Mesendoderm (in vitro differentiated cells): ENCODE data around the gene SWT1.

Experiments used
- DNase-seq: peaks from one replicate; pipeline ENCODE4 v3.0.0; 2013
- H2AK5ac ChIP-seq: 2 replicates; pipeline ENCODE4 v1.6.1; 2013; ENCODE audit warnings: low read length, inconsistent platforms
- H2BK120ac ChIP-seq: 2 replicates; pipeline ENCODE4 v1.6.1; 2013; ENCODE audit warnings: low read depth, mild to moderate bottlenecking, low read length, moderate library complexity, mixed read lengths
- H2BK15ac ChIP-seq: replicated peaks from 2 replicates; pipeline ENCODE4 v1.6.1; 2013; ENCODE audit warnings: low read depth, mild to moderate bottlenecking, moderate library complexity
- H2BK5ac ChIP-seq: 2 replicates; pipeline ENCODE4 v1.6.1; 2013; ENCODE audit warnings: low read length, inconsistent platforms
- H3K18ac ChIP-seq: 2 replicates; pipeline ENCODE4 v1.6.1; 2013; ENCODE audit warnings: mild to moderate bottlenecking, low read length, mixed read lengths
- H3K23ac ChIP-seq: one replicate; pipeline ENCODE4 v1.6.1; 2013; ENCODE audit warnings: low read length
- H3K27ac ChIP-seq: 2 replicates; pipeline ENCODE4 v1.5.1; 2013; ENCODE audit warnings: low read depth, mild to moderate bottlenecking, inconsistent platforms, low read length, moderate library complexity
- H3K27me3 ChIP-seq: 2 replicates; pipeline ENCODE4 v1.6.1; 2013; ENCODE audit warnings: low read length, control low read depth, mild to moderate bottlenecking, inconsistent platforms; ENCODE audit not compliant: insufficient read depth, poor library complexity
- H3K36me3 ChIP-seq: 2 replicates; pipeline ENCODE4 v1.6.1; 2013; ENCODE audit warnings: low read length, inconsistent platforms; ENCODE audit not compliant: control insufficient read depth, insufficient read depth
- H3K4ac ChIP-seq: one replicate; pipeline ENCODE4 v1.6.1; 2013; ENCODE audit warnings: low read depth, mild to moderate bottlenecking, low read length, moderate library complexity
- H3K4me1 ChIP-seq: 2 replicates; pipeline ENCODE4 v1.6.1; 2013; ENCODE audit warnings: low read depth, low read length, inconsistent platforms; ENCODE audit not compliant: control insufficient read depth
- H3K4me2 ChIP-seq: 2 replicates; pipeline ENCODE4 v1.6.1; 2013; ENCODE audit warnings: low read length
- H3K4me3 ChIP-seq: 2 replicates; pipeline ENCODE4 v1.5.1; 2013; ENCODE audit warnings: mild to moderate bottlenecking, low read length
- H3K56ac ChIP-seq: one replicate; pipeline ENCODE4 v1.6.1; 2013; ENCODE audit warnings: low read length
- H3K79me1 ChIP-seq: 2 replicates; pipeline ENCODE4 v1.6.1; 2013; ENCODE audit warnings: low read length, inconsistent platforms
- H3K79me2 ChIP-seq: 2 replicates; pipeline ENCODE4 v1.6.1; 2013; ENCODE audit warnings: mild to moderate bottlenecking, low read length; ENCODE audit not compliant: control insufficient read depth, insufficient read depth
- H3K9ac ChIP-seq: 2 replicates; pipeline ENCODE4 v1.6.1; 2013; ENCODE audit warnings: low read length, inconsistent platforms
- H4K5ac ChIP-seq: one replicate; pipeline ENCODE4 v1.6.1; 2013; ENCODE audit warnings: low read length
- H4K8ac ChIP-seq: one replicate; pipeline ENCODE4 v1.6.1; 2013; ENCODE audit warnings: low read depth, mild to moderate bottlenecking, control low read depth, low read length, moderate library complexity
- WGBS: extraction: QIAGEN DNeasy Blood & Tissue Kit; methylation state at CpG from one replicate; pipeline ENCODE4 v1.1.7; 2013; ENCODE audit warnings: low lambda C conversion rate, missing lambda C conversion rate; ENCODE audit not compliant: insufficient coverage; ENCODE audit errors: extremely low coverage; 5-methylcytosine and 5-hydroxymethylcytosine counted together

Gene SWT1

DNA sequence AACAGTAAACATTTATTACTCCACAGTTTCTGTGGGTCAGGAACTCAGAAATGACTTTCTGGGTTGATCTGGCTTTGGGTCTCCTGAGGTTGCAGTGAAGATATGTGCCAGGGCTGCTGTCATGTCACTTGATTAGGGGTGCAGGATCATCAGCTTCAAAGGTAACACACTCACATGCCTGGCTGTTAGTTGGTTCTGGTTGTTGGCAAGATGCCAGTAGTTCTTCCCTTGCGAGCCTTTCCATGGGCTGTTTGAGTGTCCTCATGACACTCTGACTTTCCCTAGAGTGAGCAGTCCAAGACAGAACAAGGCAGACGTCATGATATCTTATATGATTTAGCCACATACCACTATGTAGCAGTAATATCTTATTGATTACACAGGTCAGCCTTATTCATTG, 1.8 kb downstream of the SWT1 start:
- WGBS = no CpG with 5 or more reads among the region's 2 CpGs
- H3K27ac ChIP-seq = no peak overlapping the region
- no peak overlapping the region for H3K9ac ChIP-seq
- no peak overlapping the region for H3K23ac ChIP-seq
- H3K4ac ChIP-seq = no peak overlapping the region
- no peaks in the 10 kb centered on the region for H3K36me3 ChIP-seq
- no peak overlapping the region for H4K5ac ChIP-seq
- no peak for DNase-seq
- H3K18ac ChIP-seq = no peak overlapping the region
- no peak overlapping the region for H4K8ac ChIP-seq
- H2BK5ac ChIP-seq = no peak overlapping the region
- H3K27me3 ChIP-seq = no peaks in the 10 kb centered on the region
- H2BK120ac ChIP-seq = no peak overlapping the region
- no peak overlapping the region for H2BK15ac ChIP-seq
- H3K79me2 ChIP-seq = no peaks in the 10 kb centered on the region
- no peaks in the 10 kb centered on the region for H3K79me1 ChIP-seq
- H2AK5ac ChIP-seq = no peak overlapping the region
- no peak overlapping the region for H3K56ac ChIP-seq
- H3K4me3 ChIP-seq = no peak overlapping the region
- no peak overlapping the region for H3K4me2 ChIP-seq
- no peaks in the 10 kb centered on the region for H3K4me1 ChIP-seq

DNA sequence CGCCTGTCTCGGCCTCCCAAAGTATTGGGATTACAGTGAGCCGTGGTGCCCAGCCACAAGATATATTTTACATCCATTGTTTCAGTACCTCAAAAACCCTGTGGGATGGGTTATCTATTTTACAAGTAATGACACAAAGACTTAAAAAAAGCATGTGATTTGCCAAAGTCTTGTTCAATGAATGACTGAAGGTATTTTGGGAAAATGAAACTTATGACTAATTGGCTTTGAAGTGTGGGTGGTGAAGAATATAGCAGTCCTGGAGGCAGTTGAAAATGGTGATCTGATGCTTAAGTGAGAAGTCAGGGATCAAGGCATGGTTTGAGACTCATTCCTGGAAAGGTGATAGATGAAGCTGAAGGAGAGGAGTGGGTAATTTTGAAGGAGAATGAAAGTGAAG, 3.0 kb downstream of the SWT1 start:
- H3K4me1 ChIP-seq = no peaks in the 10 kb centered on the region
- DNase-seq = no peak
- H3K4ac ChIP-seq = no peak overlapping the region
- no peak overlapping the region for H3K4me3 ChIP-seq
- H2BK5ac ChIP-seq = no peak overlapping the region
- H3K27ac ChIP-seq = no peak overlapping the region
- no peak overlapping the region for H3K18ac ChIP-seq
- no peak overlapping the region for H3K4me2 ChIP-seq
- H3K36me3 ChIP-seq = no peaks in the 10 kb centered on the region
- no peak overlapping the region for H4K8ac ChIP-seq
- no peak overlapping the region for H3K23ac ChIP-seq
- H3K79me1 ChIP-seq = no peaks in the 10 kb centered on the region
- H2BK15ac ChIP-seq = no peak overlapping the region
- WGBS = no CpG with 5 or more reads among the region's 3 CpGs
- H2BK120ac ChIP-seq = no peak overlapping the region
- H3K27me3 ChIP-seq = no peaks in the 10 kb centered on the region
- no peak overlapping the region for H3K56ac ChIP-seq
- H4K5ac ChIP-seq = no peak overlapping the region
- no peak overlapping the region for H3K9ac ChIP-seq
- H3K79me2 ChIP-seq = no peaks in the 10 kb centered on the region
- H2AK5ac ChIP-seq = no peak overlapping the region

DNA sequence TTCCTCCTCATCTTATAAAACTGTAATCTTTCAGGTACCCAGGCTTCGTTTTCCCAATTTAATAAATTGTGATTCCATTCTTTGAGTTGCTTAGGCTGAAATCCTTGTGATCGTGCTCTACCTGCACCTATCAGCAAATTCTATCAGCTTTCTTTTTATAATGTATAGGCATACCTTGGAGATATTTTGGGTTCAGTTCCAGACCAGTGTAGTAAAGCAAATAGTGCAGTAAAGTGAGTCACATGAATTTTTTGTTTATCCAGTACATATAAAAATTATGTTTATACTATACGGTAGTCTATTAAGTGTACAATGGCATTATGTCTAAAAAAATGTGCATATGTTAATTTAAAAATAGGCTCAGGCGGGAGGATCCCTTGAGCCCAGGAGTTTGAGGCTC, 5.5 kb downstream of the SWT1 start:
- H3K27ac ChIP-seq = no peak overlapping the region
- no peak overlapping the region for H3K4me3 ChIP-seq
- no peaks in the 10 kb centered on the region for H3K4me1 ChIP-seq
- H3K56ac ChIP-seq = no peak overlapping the region
- H3K36me3 ChIP-seq = no peaks in the 10 kb centered on the region
- DNase-seq = no peak
- no peaks in the 10 kb centered on the region for H3K27me3 ChIP-seq
- H2BK5ac ChIP-seq = no peak overlapping the region
- no peak overlapping the region for H3K4ac ChIP-seq
- no peaks in the 10 kb centered on the region for H3K79me2 ChIP-seq
- H3K18ac ChIP-seq = no peak overlapping the region
- no peak overlapping the region for H2BK120ac ChIP-seq
- H3K23ac ChIP-seq = no peak overlapping the region
- WGBS = no CpG with 5 or more reads among the region's 4 CpGs
- H4K5ac ChIP-seq = no peak overlapping the region
- no peaks in the 10 kb centered on the region for H3K79me1 ChIP-seq
- H4K8ac ChIP-seq = no peak overlapping the region
- no peak overlapping the region for H2BK15ac ChIP-seq
- H3K4me2 ChIP-seq = no peak overlapping the region
- H2AK5ac ChIP-seq = no peak overlapping the region
- H3K9ac ChIP-seq = no peak overlapping the region

DNA sequence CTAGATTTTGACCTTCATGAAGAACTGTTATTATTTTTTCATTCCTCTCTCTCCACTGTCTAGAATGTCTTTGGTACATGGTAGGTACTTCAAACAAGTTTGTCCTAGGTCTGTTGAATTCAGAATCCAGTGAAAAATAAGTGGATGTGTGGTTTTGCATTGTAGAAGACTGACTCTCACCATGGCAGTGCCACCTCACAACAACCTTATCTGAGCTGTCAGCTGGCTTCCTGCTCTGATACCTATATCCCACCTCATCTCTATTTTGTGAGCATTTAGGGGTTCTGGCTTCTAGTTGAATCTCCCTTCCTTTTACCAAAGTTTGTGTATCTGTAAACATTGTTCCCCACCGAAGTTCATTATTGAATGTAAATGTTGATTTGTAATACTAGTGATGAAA, 9.1 kb downstream of the SWT1 start:
- Histone ChIP-seq H3K4me3 (no peak overlapping the region), H2BK15ac (no peak overlapping the region), H4K5ac (no peak overlapping the region), H3K56ac (no peak overlapping the region), H2BK120ac (no peak overlapping the region), H3K79me2 (no peaks in the 10 kb centered on the region), H3K36me3 (no peaks in the 10 kb centered on the region), H3K18ac (no peak overlapping the region), H3K4me2 (no peak overlapping the region), H3K79me1 (no peaks in the 10 kb centered on the region), H3K27me3 (no peaks in the 10 kb centered on the region), H4K8ac (no peak overlapping the region), H3K4me1 (no peaks in the 10 kb centered on the region), H2AK5ac (no peak overlapping the region), H3K9ac (no peak overlapping the region), H2BK5ac (no peak overlapping the region), H3K27ac (no peak overlapping the region), H3K4ac (no peak overlapping the region), H3K23ac (no peak overlapping the region)
- no peak for DNase-seq
- no CpG with 5 or more reads among the region's 1 CpG for WGBS

DNA sequence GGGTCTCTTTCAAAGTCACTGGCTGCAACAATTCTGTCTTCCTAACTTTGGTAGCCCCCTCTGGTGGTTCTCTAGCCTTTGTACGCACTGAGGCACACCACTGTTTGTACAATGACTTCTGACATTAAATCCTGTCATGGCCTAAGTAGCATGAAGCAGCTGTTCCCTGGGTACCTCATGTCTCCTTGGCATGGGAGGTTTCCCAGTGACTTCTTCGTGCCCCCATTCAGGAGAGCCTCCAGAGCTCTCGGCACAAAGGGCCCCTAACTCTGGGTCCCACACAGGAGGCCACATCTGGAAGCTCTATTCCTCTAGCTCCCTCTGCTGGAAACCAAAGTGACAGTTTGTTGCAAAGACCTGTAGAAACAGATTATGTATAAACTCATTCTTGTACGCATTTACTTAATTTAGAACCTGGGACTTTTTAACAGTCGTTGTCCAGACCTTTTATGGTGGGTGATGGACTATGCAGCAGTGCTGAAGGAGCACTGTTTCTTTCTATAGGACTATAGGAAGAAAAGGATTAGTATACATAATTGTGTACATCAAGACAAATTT, 13.4 kb downstream of the SWT1 start:
- H2BK5ac ChIP-seq = no peak overlapping the region
- H3K56ac ChIP-seq = peak overlapping the region; percentile 74
- H3K4me3 ChIP-seq = no peak overlapping the region
- H4K8ac ChIP-seq = no peak overlapping the region
- no peak overlapping the region for H4K5ac ChIP-seq
- peak; percentile 84 for DNase-seq
- H3K9ac ChIP-seq = peak overlapping the region; percentile 41
- H2BK15ac ChIP-seq = no peak overlapping the region
- H3K27ac ChIP-seq = no peak overlapping the region
- no CpG with 5 or more reads among the region's 5 CpGs for WGBS
- no peak overlapping the region for H3K4ac ChIP-seq
- H3K18ac ChIP-seq = no peak overlapping the region
- peak overlapping the region; percentile 32 for H3K4me2 ChIP-seq
- no peaks in the 10 kb centered on the region for H3K79me2 ChIP-seq
- no peak overlapping the region for H3K23ac ChIP-seq
- H2BK120ac ChIP-seq = no peak overlapping the region
- no peak overlapping the region for H2AK5ac ChIP-seq
- no peaks in the 10 kb centered on the region for H3K36me3 ChIP-seq
- no peaks in the 10 kb centered on the region for H3K27me3 ChIP-seq
- H3K79me1 ChIP-seq = no peaks in the 10 kb centered on the region
- no peaks in the 10 kb centered on the region for H3K4me1 ChIP-seq

DNA sequence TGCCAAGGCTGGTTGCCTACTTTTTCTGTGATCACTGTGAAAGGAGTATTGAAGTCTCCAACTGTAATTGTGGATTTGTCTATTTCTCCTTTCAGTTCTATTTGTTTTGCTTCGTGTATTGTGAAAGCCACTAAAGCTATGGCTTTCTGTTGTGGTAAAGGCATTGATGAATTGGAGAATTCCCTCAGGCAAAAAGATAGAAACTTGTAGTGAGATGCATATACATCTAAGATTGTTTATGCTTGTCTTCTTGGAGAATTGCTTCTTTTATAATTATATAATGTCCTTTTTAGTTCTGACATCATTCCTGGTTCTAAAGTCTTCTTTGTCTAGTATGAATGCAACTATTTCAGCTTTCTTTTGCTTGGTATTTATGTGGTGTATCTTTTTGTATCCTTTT, 36.8 kb downstream of the SWT1 start:
- no peak overlapping the region for H3K4me2 ChIP-seq
- H3K4ac ChIP-seq = no peak overlapping the region
- no peak overlapping the region for H3K56ac ChIP-seq
- H3K79me1 ChIP-seq = no peaks in the 10 kb centered on the region
- H2BK120ac ChIP-seq = no peak overlapping the region
- H3K4me3 ChIP-seq = no peak overlapping the region
- no peaks in the 10 kb centered on the region for H3K36me3 ChIP-seq
- no CpG with 5 or more reads among the region's 1 CpG for WGBS
- H2BK15ac ChIP-seq = no peak overlapping the region
- DNase-seq = no peak
- no peak overlapping the region for H2BK5ac ChIP-seq
- H3K27me3 ChIP-seq = no peaks in the 10 kb centered on the region
- H3K9ac ChIP-seq = no peak overlapping the region
- no peak overlapping the region for H3K23ac ChIP-seq
- H4K8ac ChIP-seq = no peak overlapping the region
- no peak overlapping the region for H2AK5ac ChIP-seq
- no peaks in the 10 kb centered on the region for H3K79me2 ChIP-seq
- no peak overlapping the region for H3K18ac ChIP-seq
- no peak overlapping the region for H3K27ac ChIP-seq
- no peak overlapping the region for H4K5ac ChIP-seq
- H3K4me1 ChIP-seq = no peaks in the 10 kb centered on the region
